Heart right ventricle (tissue), 16 donors: ENCODE data around the gene HOXA5. TPM values are rescaled to one million over a fixed set of nuclear protein-coding genes. Genes with fewer than 3 reads are reported as not detected.

Experiments used
- ATAC-seq, 8 donors: fragments of 200-7000 bp; cut with Tn5 transposase; one replicate each; pipeline ENCODE4 v1.9.1; 2020; ENCODE audit warnings: mild to moderate bottlenecking in 8 of 8, moderate library complexity in 8 of 8, moderate number of reproducible peaks in 1 of 8
- DNase-seq, 2 donors: peaks; one replicate each; pipeline ENCODE4 v3.0.0-alpha.2; 2020
- H3K27ac ChIP-seq, 10 donors: fragments of 200-600 bp; sonication (generic) in 2 of 10; one replicate each; pipeline versions ENCODE4 v1.5.0 to v1.8.0; 2020 to 2022; ENCODE audit warnings: mild to moderate bottlenecking in 3 of 10
- H3K27me3 ChIP-seq, 7 donors: fragments of 200-600 bp; one replicate each; pipeline ENCODE4 v1.8.0; 2021 to 2022; ENCODE audit warnings: mild to moderate bottlenecking in 2 of 7
- H3K36me3 ChIP-seq, 9 donors: fragments of 200-600 bp; sonication (generic) in 1 of 9; one replicate each; pipeline versions ENCODE4 v1.5.0 to v1.8.0; 2020 to 2022; ENCODE audit warnings: mild to moderate bottlenecking in 2 of 9
- H3K4me1 ChIP-seq, 9 donors: fragments of 200-600 bp; sonication (generic) in 1 of 9; one replicate each; pipeline versions ENCODE4 v1.5.0 to v1.8.0; 2020 to 2022; ENCODE audit warnings: mild to moderate bottlenecking in 4 of 9
- H3K4me3 ChIP-seq, 10 donors: fragments of 200-600 bp; sonication (generic) in 2 of 10; one replicate each; pipeline versions ENCODE4 v1.5.0 to v1.8.0; 2020 to 2022; ENCODE audit warnings: mild to moderate bottlenecking in 7 of 10, moderate library complexity in 2 of 10
- H3K9me3 ChIP-seq, 11 donors: fragments of 200-600 bp in 10 of 11; sonication (generic) in 2 of 11; one replicate each; pipeline versions ENCODE4 v1.5.0 to v1.8.0; 2013 to 2022; ENCODE audit warnings: mild to moderate bottlenecking in 2 of 11, control low read depth in 1 of 11, moderate library complexity in 1 of 11
- CTCF ChIP-seq, 9 donors: fragments of 200-600 bp; sonication (generic) in 2 of 9; IDR thresholded peaks; one replicate each; pipeline versions ENCODE4 v1.5.0 to v1.8.0; 2021 to 2022; ENCODE audit warnings: antibody characterized with exemption in 9 of 9, mild to moderate bottlenecking in 5 of 9, moderate library complexity in 1 of 9
- WGBS, 2 donors: extraction: QIAGEN DNeasy Blood & Tissue Kit; methylation state at CpG; one replicate each; pipeline ENCODE4 v1.1.7; 2013; ENCODE audit warnings: inconsistent platforms in 1 of 2; 5-methylcytosine and 5-hydroxymethylcytosine counted together
- intact Hi-C, 10 donors: fragments of 100-400 bp; cut with DNase I; formaldehyde crosslinking; loops; one replicate each; pipeline versions ENCODE4 v1.11.1 to v1.14.2; 2022
- polyA plus RNA-seq, 2 donors: library from polyadenylated mRNA; stranded (reverse); fragments of 200-250 nt; gene quantifications; one replicate each; pipeline ENCODE4 v1.2.3, GENCODE V29; 2013
- total RNA-seq, 10 donors: library from RNA; stranded (reverse); fragmentation: NEBNext Ultra II Directional in 3 of 10; extraction: Animal tissue kit (Norgen Biotek cat#: 25700) in 3 of 10; gene quantifications; one replicate each; pipeline versions ENCODE4 v1.2.1 to v1.2.4, GENCODE V29; 2021 to 2023
- donor health status: Arrhythmogenic right ventricular cardiomyopathy.
- donor health status: ischemic (EF 13 %, LVEDD 7.1; RV severe dilation, severe dysfunction).
- donor health status: healthy with polysubstance abuse.
- donor health status: DM: no; HTN: yes; CAD: no.
- donor health status: DM: no; HTN: no; CAD: no.
- donor health status: ischemic (EF 25% LVEDD 6.9; RV normal size, moderate dysfunction).
- donor health status: ischemic (EF 25% LVEDD 5.7; RV mildly dilated, moderate dysfunction).
- donor health status: healthy.
- donor health status: DM: yes; HTN: yes; CAD: no.
- donor health status: Ischemic cardiomyopathy.
- donor health status: ischemic (EF 35%, LVEDD 5.7; RV mildly dilated, moderate dysfunction).
- donor health status: nonischemic (EF 11% LVEDD 7.7; RV severe dilation, severe dysfunction).
- donor health status: DM: yes; HTN: yes; CAD: no.
- donor health status: PGD.
- donor health status: ischemic (EF 29% LVEDD 5.4; RV normal size, mild dysfunction).
- donor health status: nonischemic (EF 23%, LVEDD 6.1; RV moderate dilation, normal function).

The HOXA5 gene
- total and polyA plus RNA-seq, 12 donors: 0.09 to 0.95 (median 0.24) TPM; not detected in 8

GRCh38 chr7:27165089-27165995 lies 21.9 kb upstream of the HOXA5 start, which contains the start of gene HOXA9:
Gene HOXA9, minus strand, starts transcription at chr7:27165537. Its CDS starts 80 bp downstream, at chr7:27165457.
- H3K27me3 ChIP-seq: peaks cover 77 to 100% (median 100%) of the 10 kb centered on the region in 7 donors
- H3K9me3 ChIP-seq: no peaks in the 10 kb centered on the region
- peak within 1 kb of the TSS in 7 of 10 donors; percentile 1 to 49 (median 26) for H3K4me3 ChIP-seq
- peak in 2 of 8 donors; percentile 8 to 10 for ATAC-seq
- H3K4me1 ChIP-seq: peaks cover 8 to 76% (median 40%) of the 10 kb centered on the region in 9 donors
- peak within 1 kb of the TSS in 1 of 10 donors; percentile 53 for H3K27ac ChIP-seq
- 5% methylated on average over 82 of the region's 82 CpGs for WGBS, 2 donors
- TF ChIP-seq CTCF (IDR thresholded peaks at IDR 0.05): no peak
- peaks cover 0 to 15% (median 0%) of the 10 kb centered on the region in 9 donors for H3K36me3 ChIP-seq
- DNase-seq: no peak
- intact Hi-C loops: loop anchor here in 7 of 10 donors (10.0 kb wide), 6 partner anchors 311 to 1301 kb away; no protein-coding TSS in a partner anchor

GRCh38 chr7:27164367-27165088 lies 21.0 kb upstream of the HOXA5 start:
- intact Hi-C loops: loop anchor here in 9 of 10 donors (5.0 to 10.0 kb wide), 11 partner anchors 310 to 1300 kb away; no protein-coding TSS in a partner anchor
- no peak for ATAC-seq
- no peak for TF ChIP-seq CTCF (IDR thresholded peaks at IDR 0.05)
- H3K9me3 ChIP-seq: no peaks in the 10 kb centered on the region
- WGBS, 2 donors: 4 to 5% methylated on average over 47 of the region's 47 CpGs
- H3K27me3 ChIP-seq: peaks cover 74 to 100% (median 100%) of the 10 kb centered on the region in 7 donors
- peak overlapping the region in 5 of 10 donors; percentile 7 to 49 (median 26) for H3K4me3 ChIP-seq
- H3K27ac ChIP-seq: peak overlapping the region in 1 of 10 donors; percentile 53
- H3K4me1 ChIP-seq: peaks cover 8 to 76% (median 40%) of the 10 kb centered on the region in 9 donors
- DNase-seq: no peak
- H3K36me3 ChIP-seq: peaks cover 0 to 15% (median 0%) of the 10 kb centered on the region in 9 donors

- 11 to 18% methylated on average over 12 of the region's 12 CpGs for WGBS, 2 donors
- Histone ChIP-seq H3K36me3 (peaks cover 0 to 15% (median 0%) of the 10 kb centered on the region in 9 donors), H3K4me1 (peaks cover 8 to 72% (median 40%) of the 10 kb centered on the region in 9 donors), H3K9me3 (no peaks in the 10 kb centered on the region), H3K27me3 (peaks cover 73 to 100% (median 100%) of the 10 kb centered on the region in 7 donors), H3K4me3 (peak overlapping the region in 1 of 10 donors; percentile 49), H3K27ac (no peak overlapping the region)
- DNase-seq (no peak), ATAC-seq (no peak)
- intact Hi-C loops: loop anchor here in 9 of 10 donors (5.0 to 10.0 kb wide), 11 partner anchors 309 to 1299 kb away; no protein-coding TSS in a partner anchor
- TF ChIP-seq CTCF (IDR thresholded peaks at IDR 0.05): peak in 1 of 9 donors; percentile 10
Measured at GRCh38 chr7:27164045-27164366, 20.5 kb upstream of the HOXA5 start.
